CD14-positive monocyte (primary cell): ENCODE results near the gene LGALS8. TPM values are rescaled to one million over a fixed set of nuclear protein-coding genes. Genes with fewer than 3 reads are reported as not detected.

ENCODE experiments used
- DNase-seq, 3 donors: peaks; one replicate each; pipeline ENCODE4 v3.0.0-alpha.2; 2011 to 2022
- H2AFZ ChIP-seq: 2 replicates; pipeline ENCODE4 v1.6.0; 2012; ENCODE audit warnings: mild to moderate bottlenecking, low read depth, low read length, inconsistent platforms; ENCODE audit not compliant: insufficient read depth, poor library complexity, severe bottlenecking
- H3K27ac ChIP-seq, 2 donors: 1 replicate in 1 of 2; 2 replicates in 1 of 2; pipeline ENCODE4 v1.5.1; 2012 to 2013; ENCODE audit warnings: low read length in 2 of 2, control low read depth in 1 of 2, inconsistent platforms in 1 of 2, low read depth in 1 of 2, mild to moderate bottlenecking in 1 of 2
- H3K27me3 ChIP-seq, 2 donors: one replicate each; pipeline versions ENCODE4 v1.6.0 to v1.6.1; 2011 to 2013; ENCODE audit warnings: low read length in 2 of 2; ENCODE audit not compliant: control insufficient read depth in 2 of 2, insufficient read depth in 2 of 2
- H3K36me3 ChIP-seq, 2 donors: replicated peaks in 1 of 2; 1 replicate in 1 of 2; 2 replicates in 1 of 2; pipeline versions ENCODE4 v1.5.1 to v1.6.1; 2012 to 2013; ENCODE audit warnings: low read length in 2 of 2, control low read depth in 1 of 2, inconsistent platforms in 1 of 2, mild to moderate bottlenecking in 1 of 2; ENCODE audit not compliant: insufficient read depth in 2 of 2, control insufficient read depth in 1 of 2
- H3K4me1 ChIP-seq, 2 donors: 1 replicate in 1 of 2; 2 replicates in 1 of 2; pipeline versions ENCODE4 v1.5.1 to v1.6.1; 2012 to 2013; ENCODE audit warnings: low read length in 2 of 2, control low read depth in 1 of 2, inconsistent platforms in 1 of 2, mild to moderate bottlenecking in 1 of 2, moderate library complexity in 1 of 2; ENCODE audit not compliant: insufficient read depth in 2 of 2, control insufficient read depth in 1 of 2
- H3K4me2 ChIP-seq: replicated peaks from 2 replicates; pipeline ENCODE3; 2012; ENCODE audit warnings: low read length, moderate library complexity, mild to moderate bottlenecking; ENCODE audit not compliant: poor library complexity, severe bottlenecking; ENCODE audit errors: extremely low read depth
- H3K4me3 ChIP-seq, 3 experiments: fragments of 200-600 bp in 1 of 3; sonication (generic) in 1 of 3; replicated peaks in 1 of 3; 1 replicate in 2 of 3; 2 replicates in 1 of 3; pipeline ENCODE4 v1.5.1; 2011 to 2013; ENCODE audit warnings: low read length in 3 of 3, mild to moderate bottlenecking in 3 of 3, control low read depth in 2 of 3, low read depth in 2 of 3, inconsistent platforms in 1 of 3, moderate library complexity in 1 of 3
- H3K79me2 ChIP-seq: 2 replicates; pipeline ENCODE4 v1.6.0; 2012; ENCODE audit warnings: mild to moderate bottlenecking, control low read depth, inconsistent platforms, low read length, moderate library complexity; ENCODE audit not compliant: insufficient read depth
- H3K9ac ChIP-seq: 2 replicates; pipeline ENCODE4 v1.6.0; 2017; ENCODE audit warnings: low read length, mild to moderate bottlenecking; ENCODE audit not compliant: insufficient read depth, poor library complexity, severe bottlenecking
- H3K9me3 ChIP-seq, 2 donors: replicated peaks in 1 of 2; 1 replicate in 1 of 2; 2 replicates in 1 of 2; pipeline versions ENCODE4 v1.5.1 to v1.6.1; 2012 to 2013; ENCODE audit warnings: low read length in 2 of 2, control low read depth in 1 of 2; ENCODE audit not compliant: control insufficient read depth in 1 of 2, insufficient read depth in 1 of 2
- H4K20me1 ChIP-seq: 2 replicates; pipeline ENCODE4 v1.6.0; 2012; ENCODE audit warnings: mild to moderate bottlenecking, low read length, control low read depth, moderate library complexity; ENCODE audit not compliant: insufficient read depth
- H3K27ac Mint-ChIP-seq, 7 donors: one replicate each; pipeline ENCODE4 v1.8.0; 2020; ENCODE audit warnings: mild to moderate bottlenecking in 7 of 7, mixed read lengths in 7 of 7, moderate library complexity in 6 of 7, inconsistent platforms in 2 of 7
- H3K27me3 Mint-ChIP-seq, 3 donors: one replicate each; pipeline ENCODE4 v1.8.0; 2021 to 2022; ENCODE audit warnings: low read depth in 3 of 3, mild to moderate bottlenecking in 3 of 3, mixed read lengths in 3 of 3, moderate library complexity in 3 of 3, inconsistent platforms in 1 of 3
- H3K36me3 Mint-ChIP-seq, 2 donors: one replicate each; pipeline ENCODE4 v1.8.0; 2020; ENCODE audit warnings: mixed read lengths in 2 of 2, inconsistent platforms in 1 of 2, mild to moderate bottlenecking in 1 of 2
- H3K4me1 Mint-ChIP-seq: one replicate; pipeline ENCODE4 v1.8.0; 2020; ENCODE audit warnings: mild to moderate bottlenecking, mixed read lengths
- H3K4me3 Mint-ChIP-seq, 2 donors: one replicate each; pipeline ENCODE4 v1.8.0; 2020; ENCODE audit warnings: mild to moderate bottlenecking in 2 of 2, mixed read lengths in 2 of 2, moderate library complexity in 1 of 2
- H3K9me3 Mint-ChIP-seq, 7 donors: one replicate each; pipeline ENCODE4 v1.8.0; 2020 to 2022; ENCODE audit warnings: mixed read lengths in 7 of 7, mild to moderate bottlenecking in 6 of 7, moderate library complexity in 6 of 7, inconsistent platforms in 2 of 7
- CTCF ChIP-seq: fragments of 200-600 bp; IDR thresholded peaks from one replicate; pipeline ENCODE4 v1.8.0; 2022; ENCODE audit warnings: antibody characterized with exemption, mild to moderate bottlenecking
- WGBS: methylation state at CpG from one replicate; pipeline ENCODE4 v1.1.5; 2013; ENCODE audit warnings: missing lambda C conversion rate; ENCODE audit not compliant: insufficient coverage; 5-methylcytosine and 5-hydroxymethylcytosine counted together
- intact Hi-C, 2 donors: fragments of 100-400 bp; cut with micrococcal nuclease; formaldehyde crosslinking; loops; one replicate each; pipeline versions ENCODE4 v1.15.0 to v1.15.1; 2023
- polyA plus RNA-seq, 3 donors: library from polyadenylated mRNA; depleted of rRNA in 1 of 3; unstranded in 2 of 3; stranded (reverse) in 1 of 3; fragments of 300-500 nt in 2 of 3; fragments of >200 nt in 1 of 3; fragmentation: Illumina TruSeq in 2 of 3; gene quantifications; 1 replicate in 2 of 3; 2 replicates in 1 of 3; pipeline ENCODE4 v1.2.3, GENCODE V29; 2012 to 2021

LGALS8 gene
- polyA plus RNA-seq, 3 donors: 58.9 to 84.6 (median 75.7) TPM

GRCh38 chr1:236526079-236526478 lies 2.3 kb downstream of the LGALS8 start:
- Histone ChIP-seq H3K79me2 (peaks cover 72% of the 10 kb centered on the region), H3K9ac (no peak overlapping the region), H4K20me1 (peaks cover 43% of the 10 kb centered on the region), H2AFZ (no peak overlapping the region), H3K36me3 (peaks cover 26 to 33% of the 10 kb centered on the region in 2 donors), H3K4me1 (peaks cover 21 to 34% of the 10 kb centered on the region in 2 donors), H3K27me3 (no peaks in the 10 kb centered on the region), H3K27ac (peak overlapping the region in 1 of 2 donors; percentile 22), H3K4me2 (no peak overlapping the region), H3K4me3 (no peak overlapping the region), H3K9me3 (no peaks in the 10 kb centered on the region)
- WGBS: 27% methylated on average over 2 of the region's 3 CpGs
- peak in 1 of 3 donors; percentile 18 for DNase-seq
- peaks cover 25 to 38% of the 10 kb centered on the region in 2 donors for H3K36me3 Mint-ChIP-seq
- intact Hi-C loops: loop anchor here (10.0 kb wide), 2 partner anchors 241 to 421 kb away; partner anchors contain the start of gene ERO1B (in 1 of the 2)
- H3K27me3 Mint-ChIP-seq: no peaks in the 10 kb centered on the region
- H3K9me3 Mint-ChIP-seq: no peaks in the 10 kb centered on the region
- H3K4me1 Mint-ChIP-seq: peaks cover 43% of the 10 kb centered on the region
- no peak for TF ChIP-seq CTCF
- no peak overlapping the region for H3K4me3 Mint-ChIP-seq
- peak overlapping the region in 5 of 7 donors; percentile 10 to 54 (median 23) for H3K27ac Mint-ChIP-seq

GRCh38 chr1:236530286-236530685 lies 6.5 kb downstream of the LGALS8 start:
- H3K4me2 ChIP-seq: no peak overlapping the region
- TF ChIP-seq CTCF: no peak
- no peaks in the 10 kb centered on the region for H3K27me3 ChIP-seq
- 80% methylated on average over 1 of the region's 1 CpG for WGBS
- H4K20me1 ChIP-seq: peaks cover 80% of the 10 kb centered on the region
- Mint-ChIP-seq H3K27ac (peak overlapping the region in 5 of 7 donors; percentile 11 to 66 (median 47)), H3K36me3 (peaks cover 48 to 67% of the 10 kb centered on the region in 2 donors), H3K9me3 (no peaks in the 10 kb centered on the region), H3K4me3 (no peak overlapping the region), H3K27me3 (no peaks in the 10 kb centered on the region), H3K4me1 (peaks cover 27% of the 10 kb centered on the region)
- intact Hi-C loops: no loop called here
- no peaks in the 10 kb centered on the region for H3K9me3 ChIP-seq
- H3K9ac ChIP-seq: no peak overlapping the region
- DNase-seq: no peak
- no peak overlapping the region for H2AFZ ChIP-seq
- no peak overlapping the region for H3K4me3 ChIP-seq
- H3K27ac ChIP-seq: peak overlapping the region in 1 of 2 donors; percentile 34
- peaks cover 87% of the 10 kb centered on the region for H3K79me2 ChIP-seq
- H3K36me3 ChIP-seq: peaks cover 46 to 66% of the 10 kb centered on the region in 2 donors
- peaks cover 9 to 18% of the 10 kb centered on the region in 2 donors for H3K4me1 ChIP-seq
